HG03457 (cell line): ENCODE results near the gene DCDC2C.

Source experiments
- ATAC-seq: cut with Tn5 transposase; IDR thresholded peaks from one replicate; pipeline ENCODE4 v1.9.1; 2021; ENCODE audit warnings: moderate number of reproducible peaks; ENCODE audit not compliant: unreplicated experiment

Gene DCDC2C

GRCh38 chr2:3876221-3876620, 172.8 kb downstream of the DCDC2C start:
- no peak for ATAC-seq

- no peak for ATAC-seq
Observed at GRCh38 chr2:3876685-3877084, 173.3 kb downstream of the DCDC2C start.

- ATAC-seq: no peak
Observed at GRCh38 chr2:3885629-3886628, 182.6 kb downstream of the DCDC2C start.

- ATAC-seq: no peak
Observed at GRCh38 chr2:3895021-3895420, 191.6 kb downstream of the DCDC2C start.
